WERI-Rb-1 (cell line): Measurements from ENCODE around the gene NFASC.

ENCODE experiments used
- DNase-seq: peaks from one replicate; pipeline ENCODE4 v3.0.0-alpha.2; 2020
- H3K27ac ChIP-seq: fragments of 250-450 bp; sonication (Bioruptor Pico); 2 replicates; pipeline ENCODE4 v1.5.1; 2020; ENCODE audit warnings: mild to moderate bottlenecking, moderate library complexity
- H3K27me3 ChIP-seq: fragments of 250-450 bp; sonication (Bioruptor Pico); 2 replicates; pipeline ENCODE4 v1.5.1; 2021; ENCODE audit warnings: mild to moderate bottlenecking, low read depth, moderate library complexity; ENCODE audit not compliant: insufficient read depth, severe bottlenecking
- H3K36me3 ChIP-seq: fragments of 250-450 bp; sonication (Bioruptor Pico); 2 replicates; pipeline ENCODE4 v1.5.1; 2020; ENCODE audit warnings: mild to moderate bottlenecking, moderate library complexity
- H3K4me3 ChIP-seq: 2 replicates; pipeline ENCODE4 v1.5.1; 2011; ENCODE audit warnings: low read depth, mild to moderate bottlenecking, control low read depth, low read length
- H3K9me3 ChIP-seq: fragments of 250-450 bp; sonication (Bioruptor Pico); 2 replicates; pipeline ENCODE4 v1.5.1; 2021; ENCODE audit warnings: mild to moderate bottlenecking, moderate library complexity; ENCODE audit not compliant: severe bottlenecking
- TF ChIP-seq, protein P1 (sequence below): IDR thresholded peaks from 2 replicates; pipeline ENCODE4 v1.5.1; 2011; ENCODE audit warnings: low read depth, mild to moderate bottlenecking, control low read depth, inconsistent platforms, low read length

NFASC gene

DNA sequence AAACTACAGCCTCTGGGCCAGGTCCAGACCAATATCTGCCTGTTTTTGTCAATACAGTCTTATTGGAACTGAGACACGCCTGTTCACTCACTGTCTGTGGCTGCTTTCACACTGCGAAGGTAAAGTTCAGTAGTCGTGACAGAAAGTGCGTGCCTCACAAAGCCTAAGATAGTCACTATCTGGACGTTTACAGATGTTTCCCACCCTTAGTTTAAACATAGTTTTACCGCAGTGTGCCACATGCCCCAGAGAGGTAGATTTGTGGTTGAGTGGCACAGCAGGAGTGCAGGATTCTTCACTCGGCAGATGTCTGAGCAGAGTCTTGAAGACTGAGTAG is 61.9 kb downstream of the NFASC start:
- H3K36me3 ChIP-seq = peaks cover 3% of the 10 kb centered on the region; the same call in 1 of the 2 replicates
- TF ChIP-seq, protein P1, sequence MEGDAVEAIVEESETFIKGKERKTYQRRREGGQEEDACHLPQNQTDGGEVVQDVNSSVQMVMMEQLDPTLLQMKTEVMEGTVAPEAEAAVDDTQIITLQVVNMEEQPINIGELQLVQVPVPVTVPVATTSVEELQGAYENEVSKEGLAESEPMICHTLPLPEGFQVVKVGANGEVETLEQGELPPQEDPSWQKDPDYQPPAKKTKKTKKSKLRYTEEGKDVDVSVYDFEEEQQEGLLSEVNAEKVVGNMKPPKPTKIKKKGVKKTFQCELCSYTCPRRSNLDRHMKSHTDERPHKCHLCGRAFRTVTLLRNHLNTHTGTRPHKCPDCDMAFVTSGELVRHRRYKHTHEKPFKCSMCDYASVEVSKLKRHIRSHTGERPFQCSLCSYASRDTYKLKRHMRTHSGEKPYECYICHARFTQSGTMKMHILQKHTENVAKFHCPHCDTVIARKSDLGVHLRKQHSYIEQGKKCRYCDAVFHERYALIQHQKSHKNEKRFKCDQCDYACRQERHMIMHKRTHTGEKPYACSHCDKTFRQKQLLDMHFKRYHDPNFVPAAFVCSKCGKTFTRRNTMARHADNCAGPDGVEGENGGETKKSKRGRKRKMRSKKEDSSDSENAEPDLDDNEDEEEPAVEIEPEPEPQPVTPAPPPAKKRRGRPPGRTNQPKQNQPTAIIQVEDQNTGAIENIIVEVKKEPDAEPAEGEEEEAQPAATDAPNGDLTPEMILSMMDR = no peak
- no peak overlapping the region for H3K4me3 ChIP-seq
- no peaks in the 10 kb centered on the region for H3K9me3 ChIP-seq
- no peak for DNase-seq
- no peaks in the 10 kb centered on the region for H3K27me3 ChIP-seq
- no peak overlapping the region for H3K27ac ChIP-seq

- DNase-seq = no peak
- TF ChIP-seq, protein P1 = no peak
- H3K27ac ChIP-seq = no peak overlapping the region
- no peaks in the 10 kb centered on the region for H3K27me3 ChIP-seq
- H3K9me3 ChIP-seq = no peaks in the 10 kb centered on the region
- H3K36me3 ChIP-seq = peaks cover 3% of the 10 kb centered on the region; the same call in 1 of the 2 replicates
- H3K4me3 ChIP-seq = no peak overlapping the region
These were observed 64.5 kb downstream of the NFASC start for GRCh38 chr1:204935155-204935554.

GRCh38 chr1:204936765-204937164 is 66.1 kb downstream of the NFASC start:
- no peaks in the 10 kb centered on the region for H3K27me3 ChIP-seq

GRCh38 chr1:204937901-204938300 is 67.2 kb downstream of the NFASC start:
- H3K36me3 ChIP-seq = peaks cover 3% of the 10 kb centered on the region; the same call in 1 of the 2 replicates
- no peak for DNase-seq
- H3K4me3 ChIP-seq = no peak overlapping the region
- TF ChIP-seq, protein P1 = no peak
- no peaks in the 10 kb centered on the region for H3K9me3 ChIP-seq
- H3K27ac ChIP-seq = no peak overlapping the region
- no peaks in the 10 kb centered on the region for H3K27me3 ChIP-seq

More at GRCh38 chr1:204936765-204937164, 66.1 kb downstream of the NFASC start:
- H3K36me3 ChIP-seq = peaks cover 3% of the 10 kb centered on the region; the same call in 1 of the 2 replicates
- H3K27ac ChIP-seq = no peak overlapping the region
- H3K4me3 ChIP-seq = no peak overlapping the region
- TF ChIP-seq, protein P1 = no peak
- DNase-seq = no peak
- H3K9me3 ChIP-seq = no peaks in the 10 kb centered on the region

DNA sequence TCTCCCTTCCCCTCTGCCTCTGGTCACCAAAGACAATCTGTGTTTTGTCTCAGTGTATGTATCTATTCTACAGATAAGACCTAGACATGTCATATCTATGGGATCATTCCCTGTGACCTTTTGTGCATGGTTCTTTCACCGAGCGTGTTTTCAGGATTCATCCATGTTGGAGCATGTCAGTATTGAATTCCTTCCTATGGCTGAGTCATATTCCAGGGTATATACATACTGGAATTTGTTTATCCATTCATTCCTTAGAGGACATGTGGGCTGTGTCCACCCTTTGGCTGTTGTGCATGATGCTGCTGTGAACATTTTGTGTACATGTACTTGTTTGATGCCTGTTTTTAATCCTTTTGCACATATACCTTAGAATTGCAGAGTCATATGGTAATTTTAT is 69.9 kb downstream of the NFASC start:
- H3K27ac ChIP-seq = no peak overlapping the region
- H3K36me3 ChIP-seq = peaks cover 13% of the 10 kb centered on the region
- no peaks in the 10 kb centered on the region for H3K27me3 ChIP-seq
- H3K9me3 ChIP-seq = no peaks in the 10 kb centered on the region
- TF ChIP-seq, protein P1 = no peak
- no peak for DNase-seq
- H3K4me3 ChIP-seq = no peak overlapping the region
